Measurements from ENCODE around the gene TBC1D32.
"Not testable (repeated sequence)": the region's sequence is repeated elsewhere in the genome, so short reads cannot be mapped to it uniquely, and the experiment has no call there.

Gene TBC1D32

GRCh38 chr6:121076119-121076518, 258.2 kb downstream of the TBC1D32 start:
- H3K4me2 ChIP-seq (ENCODE audit: low read length), result no peak overlapping the region
- no peak overlapping the region for H2BK120ac ChIP-seq (ENCODE audit: low read depth, low read length)
- no peak overlapping the region for H3K23ac ChIP-seq (ENCODE audit: low read length)
- H3K36me3 ChIP-seq (ENCODE audit: control insufficient read depth, insufficient read depth, low read length), result no peaks in the 10 kb centered on the region
- H2BK5ac ChIP-seq (ENCODE audit: low read length), result no peak overlapping the region
- no peaks in the 10 kb centered on the region for H3K27me3 ChIP-seq (ENCODE audit: insufficient read depth, low read length, poor library complexity)
- no peak overlapping the region for H3K4ac ChIP-seq (ENCODE audit: low read depth, low read length)
- no peak overlapping the region for H3K18ac ChIP-seq (ENCODE audit: low read length)
- H3K56ac ChIP-seq (ENCODE audit: low read length), result no peak overlapping the region
- no peak overlapping the region for H4K8ac ChIP-seq (ENCODE audit: low read depth, low read length)
- H4K5ac ChIP-seq (ENCODE audit: low read length), result no peak overlapping the region
- no peak overlapping the region for H2BK15ac ChIP-seq (replicated peaks; ENCODE audit: low read depth)
- no peak overlapping the region for H3K27ac ChIP-seq (ENCODE audit: low read depth, low read length)
- no peak overlapping the region for H2AK5ac ChIP-seq (ENCODE audit: low read length)
- no peaks in the 10 kb centered on the region for H3K4me1 ChIP-seq (ENCODE audit: control insufficient read depth, low read depth, low read length)
- H3K9ac ChIP-seq (ENCODE audit: low read length), result no peak overlapping the region
- H3K4me3 ChIP-seq (ENCODE audit: low read length), result no peak overlapping the region
- no peaks in the 10 kb centered on the region for H3K79me2 ChIP-seq (ENCODE audit: control insufficient read depth, insufficient read depth, low read length)
- WGBS (ENCODE audit: extremely low coverage, insufficient coverage, low lambda C conversion rate), result no CpG with 5 or more reads among the region's 3 CpGs
- H3K79me1 ChIP-seq (ENCODE audit: low read length), result no peaks in the 10 kb centered on the region
- no peak for DNase-seq

- not testable (repeated sequence) for DNase-seq; H2BK15ac ChIP-seq (replicated peaks; ENCODE audit: low read depth); H3K79me2 ChIP-seq (ENCODE audit: control insufficient read depth, insufficient read depth, low read length); H4K5ac ChIP-seq (ENCODE audit: low read length); H3K27me3 ChIP-seq (ENCODE audit: insufficient read depth, low read length, poor library complexity); H3K4ac ChIP-seq (ENCODE audit: low read depth, low read length); H3K9ac ChIP-seq (ENCODE audit: low read length); H3K4me3 ChIP-seq (ENCODE audit: low read length); H3K27ac ChIP-seq (ENCODE audit: low read depth, low read length); H3K4me1 ChIP-seq (ENCODE audit: control insufficient read depth, low read depth, low read length); H2BK120ac ChIP-seq (ENCODE audit: low read depth, low read length); H3K36me3 ChIP-seq (ENCODE audit: control insufficient read depth, insufficient read depth, low read length); H3K23ac ChIP-seq (ENCODE audit: low read length); H4K8ac ChIP-seq (ENCODE audit: low read depth, low read length); H2AK5ac ChIP-seq (ENCODE audit: low read length); H3K4me2 ChIP-seq (ENCODE audit: low read length); H3K18ac ChIP-seq (ENCODE audit: low read length); H3K79me1 ChIP-seq (ENCODE audit: low read length); H3K56ac ChIP-seq (ENCODE audit: low read length); H2BK5ac ChIP-seq (ENCODE audit: low read length)
- no CpG with 5 or more reads among the region's 1 CpG for WGBS (ENCODE audit: extremely low coverage, insufficient coverage, low lambda C conversion rate)
Measured at GRCh38 chr6:121068749-121069148, 265.5 kb downstream of the TBC1D32 start.

GRCh38 chr6:121067381-121067780, 266.9 kb downstream of the TBC1D32 start:
- no peak overlapping the region for H2AK5ac ChIP-seq (ENCODE audit: low read length)
- no peak overlapping the region for H4K8ac ChIP-seq (ENCODE audit: low read depth, low read length)
- H2BK5ac ChIP-seq (ENCODE audit: low read length), result no peak overlapping the region
- no peaks in the 10 kb centered on the region for H3K79me1 ChIP-seq (ENCODE audit: low read length)
- no peaks in the 10 kb centered on the region for H3K79me2 ChIP-seq (ENCODE audit: control insufficient read depth, insufficient read depth, low read length)
- H3K18ac ChIP-seq (ENCODE audit: low read length), result no peak overlapping the region
- no peak overlapping the region for H3K56ac ChIP-seq (ENCODE audit: low read length)
- H3K4me1 ChIP-seq (ENCODE audit: control insufficient read depth, low read depth, low read length), result no peaks in the 10 kb centered on the region
- H3K4me2 ChIP-seq (ENCODE audit: low read length), result no peak overlapping the region
- no peak overlapping the region for H2BK120ac ChIP-seq (ENCODE audit: low read depth, low read length)
- H3K27ac ChIP-seq (ENCODE audit: low read depth, low read length), result no peak overlapping the region
- H3K23ac ChIP-seq (ENCODE audit: low read length), result no peak overlapping the region
- H3K4ac ChIP-seq (ENCODE audit: low read depth, low read length), result no peak overlapping the region
- H3K36me3 ChIP-seq (ENCODE audit: control insufficient read depth, insufficient read depth, low read length), result no peaks in the 10 kb centered on the region
- no peak overlapping the region for H4K5ac ChIP-seq (ENCODE audit: low read length)
- DNase-seq, result no peak
- H3K9ac ChIP-seq (ENCODE audit: low read length), result no peak overlapping the region
- no peak overlapping the region for H2BK15ac ChIP-seq (replicated peaks; ENCODE audit: low read depth)
- H3K27me3 ChIP-seq (ENCODE audit: insufficient read depth, low read length, poor library complexity), result no peaks in the 10 kb centered on the region
- H3K4me3 ChIP-seq (ENCODE audit: low read length), result no peak overlapping the region

GRCh38 chr6:121064345-121064744, 269.9 kb downstream of the TBC1D32 start:
- H3K4me3 ChIP-seq (ENCODE audit: low read length), result no peak overlapping the region
- no peak overlapping the region for H3K4ac ChIP-seq (ENCODE audit: low read depth, low read length)
- H4K5ac ChIP-seq (ENCODE audit: low read length), result no peak overlapping the region
- DNase-seq, result no peak
- H3K56ac ChIP-seq (ENCODE audit: low read length), result no peak overlapping the region
- no peak overlapping the region for H3K4me2 ChIP-seq (ENCODE audit: low read length)
- H3K79me2 ChIP-seq (ENCODE audit: control insufficient read depth, insufficient read depth, low read length), result no peaks in the 10 kb centered on the region
- no peak overlapping the region for H2BK5ac ChIP-seq (ENCODE audit: low read length)
- H3K9ac ChIP-seq (ENCODE audit: low read length), result no peak overlapping the region
- H3K79me1 ChIP-seq (ENCODE audit: low read length), result no peaks in the 10 kb centered on the region
- no peaks in the 10 kb centered on the region for H3K4me1 ChIP-seq (ENCODE audit: control insufficient read depth, low read depth, low read length)
- H3K18ac ChIP-seq (ENCODE audit: low read length), result no peak overlapping the region
- no peak overlapping the region for H2BK15ac ChIP-seq (replicated peaks; ENCODE audit: low read depth)
- no peak overlapping the region for H4K8ac ChIP-seq (ENCODE audit: low read depth, low read length)
- no peak overlapping the region for H3K27ac ChIP-seq (ENCODE audit: low read depth, low read length)
- H3K27me3 ChIP-seq (ENCODE audit: insufficient read depth, low read length, poor library complexity), result no peaks in the 10 kb centered on the region
- no peaks in the 10 kb centered on the region for H3K36me3 ChIP-seq (ENCODE audit: control insufficient read depth, insufficient read depth, low read length)
- no CpG with 5 or more reads among the region's 3 CpGs for WGBS (ENCODE audit: extremely low coverage, insufficient coverage, low lambda C conversion rate)
- H2AK5ac ChIP-seq (ENCODE audit: low read length), result no peak overlapping the region
- no peak overlapping the region for H2BK120ac ChIP-seq (ENCODE audit: low read depth, low read length)
- H3K23ac ChIP-seq (ENCODE audit: low read length), result no peak overlapping the region

GRCh38 chr6:121055572-121056163, 278.6 kb downstream of the TBC1D32 start:
- H4K5ac ChIP-seq (ENCODE audit: low read length), result no peak overlapping the region
- H2BK5ac ChIP-seq (ENCODE audit: low read length), result no peak overlapping the region
- no CpG with 5 or more reads among the region's 4 CpGs for WGBS (ENCODE audit: extremely low coverage, insufficient coverage, low lambda C conversion rate)
- no peak overlapping the region for H3K56ac ChIP-seq (ENCODE audit: low read length)
- H3K4me2 ChIP-seq (ENCODE audit: low read length), result no peak overlapping the region
- H3K27me3 ChIP-seq (ENCODE audit: insufficient read depth, low read length, poor library complexity), result no peaks in the 10 kb centered on the region
- no peak overlapping the region for H3K27ac ChIP-seq (ENCODE audit: low read depth, low read length)
- H2BK120ac ChIP-seq (ENCODE audit: low read depth, low read length), result no peak overlapping the region
- no peak overlapping the region for H2AK5ac ChIP-seq (ENCODE audit: low read length)
- no peak overlapping the region for H3K4ac ChIP-seq (ENCODE audit: low read depth, low read length)
- peak; percentile 64 for DNase-seq
- no peak overlapping the region for H3K4me3 ChIP-seq (ENCODE audit: low read length)
- no peaks in the 10 kb centered on the region for H3K79me2 ChIP-seq (ENCODE audit: control insufficient read depth, insufficient read depth, low read length)
- no peak overlapping the region for H3K18ac ChIP-seq (ENCODE audit: low read length)
- H3K23ac ChIP-seq (ENCODE audit: low read length), result no peak overlapping the region
- H3K36me3 ChIP-seq (ENCODE audit: control insufficient read depth, insufficient read depth, low read length), result no peaks in the 10 kb centered on the region
- no peak overlapping the region for H3K9ac ChIP-seq (ENCODE audit: low read length)
- no peak overlapping the region for H2BK15ac ChIP-seq (replicated peaks; ENCODE audit: low read depth)
- no peak overlapping the region for H4K8ac ChIP-seq (ENCODE audit: low read depth, low read length)
- no peaks in the 10 kb centered on the region for H3K79me1 ChIP-seq (ENCODE audit: low read length)
- H3K4me1 ChIP-seq (ENCODE audit: control insufficient read depth, low read depth, low read length), result no peaks in the 10 kb centered on the region

- WGBS (ENCODE audit: extremely low coverage, insufficient coverage, low lambda C conversion rate), result no CpG with 5 or more reads among the region's 4 CpGs
- H3K27me3 ChIP-seq (ENCODE audit: insufficient read depth, low read length, poor library complexity); H4K5ac ChIP-seq (ENCODE audit: low read length); H3K27ac ChIP-seq (ENCODE audit: low read depth, low read length); H2AK5ac ChIP-seq (ENCODE audit: low read length); H4K8ac ChIP-seq (ENCODE audit: low read depth, low read length); H3K4me2 ChIP-seq (ENCODE audit: low read length); H3K56ac ChIP-seq (ENCODE audit: low read length); H3K23ac ChIP-seq (ENCODE audit: low read length); H3K4me3 ChIP-seq (ENCODE audit: low read length); H3K36me3 ChIP-seq (ENCODE audit: control insufficient read depth, insufficient read depth, low read length); H3K18ac ChIP-seq (ENCODE audit: low read length); H3K79me2 ChIP-seq (ENCODE audit: control insufficient read depth, insufficient read depth, low read length); H2BK15ac ChIP-seq (replicated peaks; ENCODE audit: low read depth); H3K79me1 ChIP-seq (ENCODE audit: low read length); H3K9ac ChIP-seq (ENCODE audit: low read length); H2BK120ac ChIP-seq (ENCODE audit: low read depth, low read length); H2BK5ac ChIP-seq (ENCODE audit: low read length); H3K4ac ChIP-seq (ENCODE audit: low read depth, low read length); H3K4me1 ChIP-seq (ENCODE audit: control insufficient read depth, low read depth, low read length): not testable (repeated sequence)
- DNase-seq, result peak; percentile 9
Measured at GRCh38 chr6:121048593-121048992, 285.7 kb downstream of the TBC1D32 start.

All from mesendoderm (in vitro differentiated cells).